ENCODE results near the gene PCDHA12.
"Not testable (repeated sequence)": the region's sequence is repeated elsewhere in the genome, so short reads cannot be mapped to it uniquely, and the experiment has no call there.

The PCDHA12 gene

GRCh38 chr5:140875085-140876065 lies at the start of gene PCDHA12:
Gene PCDHA12 (plus strand): TSS chr5:140875308. CDS start chr5:140875473, 165 bp downstream.
- no peak for DNase-seq (ENCODE audit: low spot score)

GRCh38 chr5:140827704-140828361 lies 47.3 kb upstream of the PCDHA12 start, which contains the start of gene PCDHA6:
Gene PCDHA6 (plus strand): TSS chr5:140827960. CDS start chr5:140828092, 132 bp downstream.
- no peak for DNase-seq (ENCODE audit: low spot score)

- DNase-seq (ENCODE audit: low spot score), result no peak
These were observed 46.8 kb upstream of the PCDHA12 start for GRCh38 chr5:140828362-140828737.

GRCh38 chr5:140829511-140830501 lies 45.3 kb upstream of the PCDHA12 start:
- not testable (repeated sequence) for DNase-seq (ENCODE audit: low spot score)

GRCh38 chr5:140833993-140834392 lies 41.1 kb upstream of the PCDHA12 start, which contains the start of gene PCDHA7:
Gene PCDHA7 (plus strand): TSS chr5:140834269. CDS start chr5:140834384, 115 bp downstream.
- peak; percentile 40 for DNase-seq (ENCODE audit: low spot score)

- not testable (repeated sequence) for DNase-seq (ENCODE audit: low spot score)
These were observed 40.6 kb upstream of the PCDHA12 start for GRCh38 chr5:140834439-140835008.

GRCh38 chr5:140835622-140836510 lies 39.2 kb upstream of the PCDHA12 start:
- DNase-seq (ENCODE audit: low spot score), result no peak

GRCh38 chr5:140840978-140841962 lies 33.8 kb upstream of the PCDHA12 start, which contains the start of gene PCDHA8:
Gene PCDHA8 (plus strand): TSS chr5:140841187. CDS start chr5:140841322, 135 bp downstream.
- DNase-seq (ENCODE audit: low spot score), result peak; percentile 21

GRCh38 chr5:140842798-140843733 lies 32.0 kb upstream of the PCDHA12 start:
- DNase-seq (ENCODE audit: low spot score), result no peak

- DNase-seq (ENCODE audit: low spot score), result not testable (repeated sequence)
These were observed 26.7 kb upstream of the PCDHA12 start, which contains the start of gene PCDHA9 for GRCh38 chr5:140848139-140849102. Gene PCDHA9 (plus strand): TSS chr5:140848382. CDS start chr5:140848496, 114 bp downstream.

- not testable (repeated sequence) for DNase-seq (ENCODE audit: low spot score)
These were observed 25.1 kb upstream of the PCDHA12 start for GRCh38 chr5:140849831-140850634.

- DNase-seq (ENCODE audit: low spot score), result no peak
These were observed 19.1 kb upstream of the PCDHA12 start, which contains the start of gene PCDHA10 for GRCh38 chr5:140855772-140856674. Gene PCDHA10 (plus strand): TSS chr5:140855897. CDS start chr5:140856049, 152 bp downstream.

- DNase-seq (ENCODE audit: low spot score), result no peak
These were observed 17.7 kb upstream of the PCDHA12 start for GRCh38 chr5:140857177-140857986.

GRCh38 chr5:140857987-140858240 lies 17.2 kb upstream of the PCDHA12 start:
- no peak for DNase-seq (ENCODE audit: low spot score)

Data from hepatic stellate cell (primary cell).